Activated effector memory CD4-positive, alpha-beta T cell treated with Interleukin-2 at 50 U/mL for 16 hours (primary cell): ENCODE data around the gene LAIR2.
"Not testable (repeated sequence)": the region's sequence is repeated elsewhere in the genome, so short reads cannot be mapped to it uniquely, and the experiment has no call there.

Experiments used
- DNase-seq: peaks from one replicate; pipeline ENCODE4 v3.0.0-alpha.2; 2020

LAIR2 gene

GRCh38 chr19:54495284-54495683 is 7.3 kb upstream of the LAIR2 start:
- DNase-seq, result not testable (repeated sequence)

- DNase-seq, result not testable (repeated sequence)
These were observed 4.7 kb upstream of the LAIR2 start for GRCh38 chr19:54497747-54498450.

DNA sequence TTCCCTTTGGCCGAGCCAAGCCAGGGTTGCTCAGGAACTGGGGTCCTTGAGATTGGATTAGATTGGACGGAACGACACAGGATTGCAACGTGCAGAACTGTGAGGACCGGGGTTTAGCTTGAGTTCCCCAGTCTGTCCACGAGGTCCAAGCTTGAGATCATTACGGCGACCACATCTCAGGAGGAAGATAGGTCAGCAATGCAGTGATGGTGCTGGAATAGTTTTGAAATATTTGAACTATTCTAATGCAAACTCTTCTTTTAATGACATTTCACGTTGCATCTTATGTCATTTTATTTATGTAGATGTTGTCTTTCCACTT is 4.2 kb upstream of the LAIR2 start:
- DNase-seq, result not testable (repeated sequence)

GRCh38 chr19:54505542-54505941 is 2.9 kb downstream of the LAIR2 start:
- not testable (repeated sequence) for DNase-seq

DNA sequence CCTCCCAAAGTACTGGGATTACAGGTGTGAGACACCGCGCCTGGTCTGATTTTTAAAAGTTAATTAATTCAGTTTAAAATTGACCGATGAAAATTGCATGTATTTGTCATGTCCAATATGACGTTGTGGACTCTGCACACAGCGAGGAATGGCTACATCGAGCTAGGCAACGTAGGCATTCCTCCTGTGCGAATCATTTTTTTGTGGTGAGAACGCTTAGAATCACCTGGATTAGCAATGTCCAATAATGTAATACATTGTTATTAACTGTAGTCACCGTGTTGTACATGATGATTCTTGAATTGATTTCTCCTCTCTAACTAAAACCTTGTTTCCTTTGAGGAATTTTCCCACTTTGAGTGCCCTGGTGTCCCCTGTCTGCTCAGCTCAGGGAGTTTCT is 3.4 kb downstream of the LAIR2 start:
- no peak for DNase-seq

DNA sequence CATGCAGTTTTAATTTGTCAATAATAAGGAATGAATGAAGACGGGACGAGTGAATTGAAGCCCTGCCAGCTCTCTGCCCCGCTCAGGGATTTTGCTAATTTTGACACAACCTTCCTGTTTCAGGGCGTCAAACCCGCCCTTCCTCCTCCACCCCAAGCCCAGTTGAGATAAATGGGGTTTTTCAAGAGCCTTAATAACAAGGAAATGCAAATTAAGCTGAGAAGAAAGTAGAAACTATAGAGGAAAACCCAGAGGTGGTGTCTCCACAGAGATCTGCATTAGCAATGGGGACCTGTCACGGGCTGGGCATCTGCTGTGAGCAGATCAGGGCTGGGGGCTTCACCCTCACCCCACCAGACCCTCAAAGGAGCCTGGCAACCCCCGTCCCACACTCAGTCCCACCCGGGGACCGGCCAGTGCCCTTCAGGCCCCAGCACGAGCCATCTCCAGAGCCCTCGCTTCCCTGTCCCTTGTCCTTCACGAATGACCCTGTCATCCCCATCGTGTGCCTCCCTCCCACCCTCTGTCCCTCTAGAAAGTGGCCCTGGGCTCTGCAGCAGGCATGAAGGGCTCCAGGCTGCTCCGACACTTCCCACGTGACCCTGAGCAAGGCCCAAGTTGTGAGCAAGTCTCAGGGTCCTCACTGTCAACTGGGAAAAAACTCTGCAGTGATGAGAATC is 4.5 kb downstream of the LAIR2 start:
- DNase-seq, result not testable (repeated sequence)

DNA sequence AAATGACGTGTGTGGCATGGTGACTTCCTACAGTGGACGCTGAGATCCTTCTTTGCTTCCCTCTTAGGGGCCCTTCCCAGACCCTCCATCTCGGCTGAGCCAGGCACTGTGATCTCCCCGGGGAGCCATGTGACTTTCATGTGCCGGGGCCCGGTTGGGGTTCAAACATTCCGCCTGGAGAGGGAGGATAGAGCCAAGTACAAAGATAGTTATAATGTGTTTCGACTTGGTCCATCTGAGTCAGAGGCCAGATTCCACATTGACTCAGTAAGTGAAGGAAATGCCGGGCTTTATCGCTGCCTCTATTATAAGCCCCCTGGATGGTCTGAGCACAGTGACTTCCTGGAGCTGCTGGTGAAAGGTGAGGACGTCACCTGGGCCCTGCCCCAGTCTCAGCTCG is 5.2 kb downstream of the LAIR2 start:
- DNase-seq, result no peak

- DNase-seq, result not testable (repeated sequence)
These were observed 5.9 kb downstream of the LAIR2 start for GRCh38 chr19:54508487-54508886.

DNA sequence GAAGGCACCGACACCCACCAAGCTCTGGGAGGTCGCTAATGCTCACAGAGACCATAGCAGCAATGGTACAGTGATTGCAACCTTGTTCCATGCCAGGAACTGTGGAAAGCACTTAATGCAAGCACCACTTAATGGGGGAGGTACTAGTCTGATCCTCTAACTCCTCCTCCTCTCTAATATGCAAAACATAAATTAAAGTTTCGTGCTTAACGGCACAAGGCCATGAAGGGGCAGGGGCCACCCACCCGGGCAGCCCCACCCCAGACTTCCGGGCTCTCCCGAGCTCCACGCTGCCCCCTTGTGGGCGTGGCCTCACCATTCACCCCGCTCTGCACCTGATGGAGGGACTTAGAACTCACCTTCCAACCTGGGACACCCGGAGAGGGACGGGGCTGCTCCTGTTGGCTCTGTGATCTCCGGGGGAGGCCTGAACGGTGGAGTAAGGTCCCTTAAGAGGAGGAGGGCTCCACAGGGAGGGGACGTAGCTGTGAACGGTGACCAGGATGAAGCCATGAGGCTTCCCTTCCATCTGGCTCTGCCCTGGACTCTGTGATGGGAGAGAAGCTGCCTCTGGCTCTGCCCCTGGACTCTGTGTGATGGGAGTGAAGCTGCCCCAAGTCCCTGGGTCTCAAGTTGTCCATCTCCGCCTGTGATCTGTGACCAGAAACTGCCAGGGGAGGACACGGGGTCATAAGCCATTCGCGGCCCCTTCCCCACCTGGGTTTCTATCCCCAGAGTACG is 6.7 kb downstream of the LAIR2 start:
- DNase-seq, result peak; percentile 5

- no peak for DNase-seq
These were observed 12.5 kb downstream of the LAIR2 start for GRCh38 chr19:54515156-54515555.

DNA sequence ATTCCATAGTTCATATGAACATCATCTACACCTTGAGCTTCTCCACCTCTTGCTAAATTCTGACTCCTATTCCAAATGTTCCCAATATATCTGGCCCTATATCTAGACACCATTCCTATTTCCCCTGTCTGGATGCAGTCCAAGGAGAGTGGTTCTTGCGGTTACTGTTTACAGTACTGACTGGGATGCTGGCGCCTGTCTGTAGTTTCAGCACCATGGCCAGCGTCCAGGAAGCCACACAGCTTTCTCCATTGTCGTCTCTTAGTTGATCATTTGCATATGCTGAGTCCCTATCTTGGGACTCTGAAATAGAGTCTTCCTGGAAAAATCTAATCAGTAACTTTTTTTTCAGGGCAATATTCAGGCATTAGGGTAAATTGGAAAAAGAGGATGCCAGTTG is 14.9 kb downstream of the LAIR2 start:
- DNase-seq, result no peak

DNA sequence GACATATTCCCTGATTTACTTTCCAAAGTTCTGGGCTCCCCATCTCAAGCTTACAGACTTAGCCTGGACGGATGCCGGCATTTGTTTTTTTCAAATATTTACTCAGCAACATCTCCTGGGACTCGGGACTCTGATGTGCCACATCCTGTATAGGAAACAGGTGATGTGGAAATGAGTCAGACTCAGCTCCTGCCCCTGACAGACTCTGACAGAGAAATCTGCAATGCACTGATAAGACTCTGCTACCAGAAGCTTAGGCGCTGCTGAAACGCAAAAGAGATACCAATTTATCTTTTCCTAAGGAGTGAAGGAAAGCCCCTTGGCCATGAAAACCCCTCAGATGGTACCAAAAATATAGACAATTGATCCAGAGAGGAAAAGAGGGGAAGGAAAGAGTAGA is 16.2 kb downstream of the LAIR2 start:
- no peak for DNase-seq

GRCh38 chr19:54521022-54521859 is 18.6 kb downstream of the LAIR2 start:
- no peak for DNase-seq

- DNase-seq, result no peak
These were observed 19.4 kb downstream of the LAIR2 start for GRCh38 chr19:54521860-54522513.

GRCh38 chr19:54523403-54523802 is 20.8 kb downstream of the LAIR2 start:
- no peak for DNase-seq

DNA sequence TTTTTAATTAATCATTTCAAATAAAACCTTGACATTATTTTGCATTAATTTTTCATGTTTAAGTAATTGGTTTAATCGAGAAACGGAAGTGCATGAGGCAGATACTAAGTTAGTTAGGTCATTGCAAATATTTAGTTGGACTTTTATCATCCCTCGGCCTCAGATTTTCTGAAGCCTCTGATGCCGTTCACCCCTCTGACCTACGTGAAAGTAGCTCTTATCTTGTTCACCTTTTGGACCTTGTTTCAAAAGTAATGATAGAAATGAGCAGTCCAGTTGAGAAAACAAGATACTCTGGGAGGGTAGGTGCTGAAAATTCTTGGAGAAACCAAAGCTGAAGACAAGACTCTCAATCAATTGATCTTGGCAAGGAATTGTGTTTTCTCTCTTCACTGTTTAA is 23.0 kb downstream of the LAIR2 start:
- DNase-seq, result no peak

GRCh38 chr19:54526972-54527371 is 24.3 kb downstream of the LAIR2 start:
- no peak for DNase-seq

GRCh38 chr19:54530866-54531265 is 28.2 kb downstream of the LAIR2 start:
- no peak for DNase-seq

DNA sequence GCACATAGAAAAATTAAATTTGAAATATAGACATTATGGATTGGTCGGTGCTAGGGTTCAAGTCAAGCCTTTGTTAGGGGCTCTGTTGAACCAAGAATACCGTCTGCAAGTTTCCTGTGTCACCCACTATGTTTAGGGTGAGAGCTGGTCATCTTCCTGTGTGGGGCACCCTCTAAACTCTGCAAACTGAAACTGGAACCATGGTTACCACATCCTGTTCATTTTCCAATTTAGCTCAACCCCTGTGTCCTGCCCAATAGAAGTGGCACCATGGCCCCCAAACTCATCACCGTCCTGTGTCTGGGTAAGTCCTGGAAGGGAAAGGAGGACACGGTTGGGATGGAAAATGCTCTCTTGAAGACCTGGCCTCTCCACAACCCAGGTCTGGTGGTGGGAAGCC is 29.9 kb downstream of the LAIR2 start:
- no peak for DNase-seq

GRCh38 chr19:54533476-54533875 is 30.8 kb downstream of the LAIR2 start:
- DNase-seq, result no peak

DNA sequence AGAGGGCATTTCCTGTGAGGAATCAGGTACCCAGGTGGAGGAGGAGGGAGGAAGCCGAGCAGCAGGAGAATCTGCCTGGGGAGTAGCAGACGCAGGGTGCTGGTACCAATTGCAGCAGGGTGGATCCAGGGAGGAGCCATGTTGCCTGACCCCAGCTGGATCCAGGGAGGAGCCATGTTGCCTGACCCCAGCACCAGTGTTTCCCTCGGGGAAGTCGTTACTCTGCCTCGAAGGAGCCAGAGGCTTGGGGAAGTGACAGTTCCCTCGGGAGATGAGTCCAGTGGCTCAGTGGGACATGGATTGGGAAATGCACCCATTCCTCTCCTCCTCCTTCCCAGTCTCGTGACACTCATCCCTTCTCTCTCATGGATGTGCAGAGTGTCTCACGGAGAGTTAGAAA is 31.5 kb downstream of the LAIR2 start:
- no peak for DNase-seq

DNA sequence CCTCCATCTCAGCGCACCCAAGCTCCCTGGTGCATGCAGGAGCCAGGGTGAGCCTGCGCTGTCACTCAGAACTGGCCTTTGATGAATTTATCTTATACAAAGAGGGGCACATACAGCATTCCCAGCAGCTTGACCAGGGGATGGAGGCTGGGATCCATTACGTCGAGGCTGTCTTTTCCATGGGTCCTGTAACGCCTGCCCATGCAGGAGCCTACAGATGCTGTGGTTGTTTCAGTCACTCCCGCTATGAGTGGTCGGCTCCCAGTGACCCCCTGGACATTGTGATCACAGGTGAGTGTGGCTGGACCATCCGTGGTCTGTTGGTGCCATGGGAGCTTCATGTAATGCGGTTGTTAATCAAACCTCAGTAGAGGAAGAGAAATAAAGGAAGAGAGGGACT is 33.0 kb downstream of the LAIR2 start:
- no peak for DNase-seq

DNA sequence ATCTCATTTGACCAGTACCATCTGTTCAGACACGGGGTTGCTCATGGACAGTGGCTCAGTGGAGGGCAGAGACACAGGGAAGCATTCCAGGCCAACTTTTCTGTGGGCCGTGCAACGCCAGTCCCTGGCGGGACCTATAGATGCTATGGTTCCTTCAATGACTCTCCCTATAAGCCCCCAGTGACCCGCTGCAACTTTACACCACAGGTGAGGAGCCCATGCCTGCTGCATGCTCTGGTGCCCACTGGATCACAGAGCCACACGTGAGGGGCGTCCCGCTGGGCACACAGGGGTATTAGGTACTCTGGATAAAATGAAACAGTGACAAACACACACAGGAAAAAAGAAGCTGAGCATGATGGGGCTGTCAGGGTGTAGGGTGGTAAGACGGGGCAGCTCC is 34.3 kb downstream of the LAIR2 start:
- no peak for DNase-seq
